Esophagus muscularis mucosa (tissue), 4 donors: ENCODE measurements around the gene DSCAML1. TPM values are rescaled to one million over a fixed set of nuclear protein-coding genes. Genes with fewer than 3 reads are reported as not detected.
"Not testable (repeated sequence)": the region's sequence is repeated elsewhere in the genome, so short reads cannot be mapped to it uniquely, and the experiment has no call there.

Experiments used
- DNase-seq: peaks from one replicate; pipeline ENCODE4 v3.0.0-alpha.2; 2017; ENCODE audit errors: extremely low spot score
- H3K27ac ChIP-seq, 4 donors: fragments of 200-600 bp; sonication (generic); replicated peaks in 1 of 4; 1 replicate in 3 of 4; 2 replicates in 1 of 4; pipeline ENCODE4 v1.5.1; 2016 to 2019; ENCODE audit warnings: mild to moderate bottlenecking in 1 of 4
- H3K27me3 ChIP-seq, 4 donors: fragments of 200-600 bp; sonication (generic); one replicate each; pipeline versions ENCODE4 v1.5.1 to v1.6.0; 2016 to 2019
- H3K36me3 ChIP-seq, 4 donors: fragments of 200-600 bp; sonication (generic); one replicate each; pipeline ENCODE4 v1.5.1; 2016 to 2019
- H3K4me1 ChIP-seq, 4 donors: fragments of 200-600 bp; sonication (generic); one replicate each; pipeline ENCODE4 v1.5.1; 2016 to 2019
- H3K4me3 ChIP-seq, 4 donors: fragments of 200-600 bp; sonication (generic); 1 replicate in 2 of 4; 2 replicates in 2 of 4; pipeline ENCODE4 v1.5.1; 2016 to 2019; ENCODE audit warnings: mild to moderate bottlenecking in 4 of 4, moderate library complexity in 1 of 4
- H3K9me3 ChIP-seq, 4 donors: fragments of 200-600 bp; sonication (generic); 1 replicate in 3 of 4; 2 replicates in 1 of 4; pipeline ENCODE4 v1.5.1; 2016 to 2019
- CTCF ChIP-seq, 3 experiments: fragments of 200-600 bp in 2 of 3; fragments of 450-650 bp in 1 of 3; sonication (generic) in 2 of 3; IDR thresholded peaks; one replicate each; pipeline ENCODE4 v1.5.1; 2017 to 2019; ENCODE audit warnings: antibody characterized with exemption in 3 of 3, mild to moderate bottlenecking in 2 of 3, moderate library complexity in 1 of 3
- EP300 ChIP-seq: sonication (generic); formaldehyde crosslinking; IDR thresholded peaks from one replicate; pipeline ENCODE4 v1.6.1; 2017; ENCODE audit warnings: antibody characterized with exemption
- POLR2A ChIP-seq: fragments of 450-650 bp; IDR thresholded peaks from one replicate; pipeline ENCODE4 v1.6.1; 2017; ENCODE audit warnings: antibody characterized with exemption, moderate library complexity, mild to moderate bottlenecking, low read depth
- POLR2AphosphoS5 ChIP-seq, 2 donors: sonication (generic); formaldehyde crosslinking; IDR thresholded peaks; one replicate each; pipeline ENCODE4 v1.6.1; 2017; ENCODE audit warnings: antibody characterized with exemption in 2 of 2
- WGBS: methylation state at CpG from one replicate; pipeline ENCODE4 v1.1.5; 2018; 5-methylcytosine and 5-hydroxymethylcytosine counted together
- intact Hi-C: fragments of 100-400 bp; cut with DNase I; formaldehyde crosslinking; loops from one replicate; pipeline ENCODE4 v1.15.1; 2023
- total RNA-seq, 4 donors: library from RNA; depleted of rRNA; stranded (reverse); fragments of >200 nt; gene quantifications; one replicate each; pipeline versions ENCODE4 v1.1.0 to v1.2.1, GENCODE V29; 2016

DSCAML1 gene
- total RNA-seq, 4 donors from 2014 or later, result 0.50 to 5.8 (median 1.2) TPM

- TF ChIP-seq CTCF (IDR thresholded peaks at IDR 0.05), result no peak
- TF ChIP-seq POLR2AphosphoS5 (IDR thresholded peaks at IDR 0.05), result no peak
- no peak for TF ChIP-seq EP300
- no peak for TF ChIP-seq POLR2A
- intact Hi-C loops, result no loop called here
- DNase-seq, result no peak
- WGBS, result 96% methylated on average over 6 of the region's 6 CpGs
- peaks cover 0 to 12% (median 6%) of the 10 kb centered on the region in 4 donors for H3K9me3 ChIP-seq
- H3K36me3 ChIP-seq, result peaks cover 46 to 95% (median 59%) of the 10 kb centered on the region in 4 donors
- H3K4me3 ChIP-seq, result no peak overlapping the region
- no peak overlapping the region for H3K27ac ChIP-seq
- no peaks in the 10 kb centered on the region for H3K27me3 ChIP-seq
- H3K4me1 ChIP-seq, result no peaks in the 10 kb centered on the region
These were observed 390.0 kb downstream of the DSCAML1 start for GRCh38 chr11:117407016-117407415.

- H3K4me3 ChIP-seq, H3K27me3 ChIP-seq, H3K4me1 ChIP-seq, H3K27ac ChIP-seq, intact Hi-C loops, DNase-seq: not testable (repeated sequence)
- WGBS, result 100% methylated on average over 2 of the region's 2 CpGs
- peaks cover 0 to 12% (median 6%) of the 10 kb centered on the region in 4 donors for H3K9me3 ChIP-seq
- H3K36me3 ChIP-seq, result peaks cover 39 to 84% (median 55%) of the 10 kb centered on the region in 4 donors
These were observed 391.1 kb downstream of the DSCAML1 start for GRCh38 chr11:117405898-117406297.

- DNase-seq, result not testable (repeated sequence)
- H3K36me3 ChIP-seq, result peaks cover 45 to 68% (median 52%) of the 10 kb centered on the region in 4 donors
These were observed 397.7 kb downstream of the DSCAML1 start for GRCh38 chr11:117399100-117399840.

GRCh38 chr11:117398618-117399017 is 398.4 kb downstream of the DSCAML1 start:
- H3K27me3 ChIP-seq, H3K4me3 ChIP-seq, H3K27ac ChIP-seq, H3K9me3 ChIP-seq, intact Hi-C loops, DNase-seq, H3K4me1 ChIP-seq: not testable (repeated sequence)
- peaks cover 48 to 68% (median 56%) of the 10 kb centered on the region in 4 donors for H3K36me3 ChIP-seq
- WGBS, result 100% methylated on average over 1 of the region's 2 CpGs

More at GRCh38 chr11:117399100-117399840, 397.7 kb downstream of the DSCAML1 start:
- H3K4me3 ChIP-seq, H3K27ac ChIP-seq, H3K4me1 ChIP-seq, H3K27me3 ChIP-seq, H3K9me3 ChIP-seq, intact Hi-C loops: not testable (repeated sequence)
- WGBS, result 95% methylated on average over 2 of the region's 2 CpGs

- intact Hi-C loops, result no loop called here
- peaks cover 63 to 70% (median 69%) of the 10 kb centered on the region in 4 donors for H3K36me3 ChIP-seq
- no peak overlapping the region for H3K4me3 ChIP-seq
- WGBS, result 95% methylated on average over 6 of the region's 8 CpGs
- H3K9me3 ChIP-seq, result peaks cover 0 to 9% (median 0%) of the 10 kb centered on the region in 4 donors
- no peak overlapping the region for H3K27ac ChIP-seq
- H3K4me1 ChIP-seq, result no peaks in the 10 kb centered on the region
- DNase-seq, result no peak
- no peaks in the 10 kb centered on the region for H3K27me3 ChIP-seq
- TF ChIP-seq EP300 (no peak), POLR2A (no peak), CTCF (IDR thresholded peaks at IDR 0.05) (no peak)
These were observed 400.0 kb downstream of the DSCAML1 start for GRCh38 chr11:117396970-117397369.

GRCh38 chr11:117395476-117395875 is 401.5 kb downstream of the DSCAML1 start:
- no peak overlapping the region for H3K27ac ChIP-seq
- intact Hi-C loops, result no loop called here
- H3K27me3 ChIP-seq, result no peaks in the 10 kb centered on the region
- no peak overlapping the region for H3K4me3 ChIP-seq
- TF ChIP-seq CTCF (IDR thresholded peaks at IDR 0.05), result no peak
- TF ChIP-seq EP300, result no peak
- no peak for TF ChIP-seq POLR2A
- no peak for TF ChIP-seq POLR2AphosphoS5 (IDR thresholded peaks at IDR 0.05)
- DNase-seq, result no peak
- H3K36me3 ChIP-seq, result peaks cover 73 to 85% (median 84%) of the 10 kb centered on the region in 4 donors
- no peaks in the 10 kb centered on the region for H3K4me1 ChIP-seq
- peaks cover 0 to 9% (median 0%) of the 10 kb centered on the region in 4 donors for H3K9me3 ChIP-seq
- 77% methylated on average over 1 of the region's 4 CpGs for WGBS
